Measurements from ENCODE around the gene TUFT1. TPM values are rescaled to one million over a fixed set of nuclear protein-coding genes. Genes with fewer than 3 reads are reported as not detected.
A peak's percentile ranks its signal among the peaks of the same experiment; 100 is the strongest.
"Not testable (repeated sequence)": the region's sequence is repeated elsewhere in the genome, so short reads cannot be mapped to it uniquely, and the experiment has no call there.

TUFT1 gene
- total and polyA plus RNA-seq, 2 donors from 2014 or later: 8.9 to 12.9 TPM

DNA sequence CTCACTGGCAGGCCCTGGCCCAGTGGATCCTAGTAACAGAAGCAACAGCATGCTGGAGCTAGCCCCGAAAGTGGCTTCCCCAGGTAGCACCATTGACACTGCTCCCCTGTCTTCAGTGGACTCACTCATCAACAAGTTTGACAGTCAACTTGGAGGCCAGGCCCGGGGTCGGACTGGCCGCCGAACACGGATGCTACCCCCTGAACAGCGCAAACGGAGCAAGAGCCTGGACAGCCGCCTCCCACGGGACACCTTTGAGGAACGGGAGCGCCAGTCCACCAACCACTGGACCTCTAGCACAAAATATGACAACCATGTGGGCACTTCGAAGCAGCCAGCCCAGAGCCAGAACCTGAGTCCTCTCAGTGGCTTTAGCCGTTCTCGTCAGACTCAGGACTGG lies 21.2 kb upstream of the TUFT1 start:
- intact Hi-C loops (cut with DNase I): no loop called here
- H3K9me3 ChIP-seq (ENCODE audit: control insufficient read depth in 2 of 3, insufficient read depth in 1 of 3, low read length in 3 of 3): no peaks in the 10 kb centered on the region
- peaks cover 0 to 14% (median 0%) of the 10 kb centered on the region in 3 donors for H3K36me3 ChIP-seq (ENCODE audit: control insufficient read depth in 2 of 3, insufficient read depth in 3 of 3, low read length in 3 of 3)
- peak overlapping the region; percentile 34 to 36 for H3K27ac ChIP-seq (ENCODE audit: low read depth in 2 of 2, low read length in 2 of 2)
- H3K27me3 ChIP-seq (ENCODE audit: control insufficient read depth, insufficient read depth, low read length): no peaks in the 10 kb centered on the region
- FAIRE-seq (no peak), DNase-seq (no peak)
- H3K4me3 ChIP-seq (ENCODE audit: low read length in 3 of 3): no peak overlapping the region
- H3K9ac ChIP-seq (ENCODE audit: low read length in 3 of 3): no peak overlapping the region
- peaks cover 5 to 25% (median 12%) of the 10 kb centered on the region in 3 donors for H3K4me1 ChIP-seq (ENCODE audit: control insufficient read depth in 2 of 3, insufficient read depth in 2 of 3, low read depth in 1 of 3, low read length in 3 of 3)
- TF ChIP-seq, protein P1, sequence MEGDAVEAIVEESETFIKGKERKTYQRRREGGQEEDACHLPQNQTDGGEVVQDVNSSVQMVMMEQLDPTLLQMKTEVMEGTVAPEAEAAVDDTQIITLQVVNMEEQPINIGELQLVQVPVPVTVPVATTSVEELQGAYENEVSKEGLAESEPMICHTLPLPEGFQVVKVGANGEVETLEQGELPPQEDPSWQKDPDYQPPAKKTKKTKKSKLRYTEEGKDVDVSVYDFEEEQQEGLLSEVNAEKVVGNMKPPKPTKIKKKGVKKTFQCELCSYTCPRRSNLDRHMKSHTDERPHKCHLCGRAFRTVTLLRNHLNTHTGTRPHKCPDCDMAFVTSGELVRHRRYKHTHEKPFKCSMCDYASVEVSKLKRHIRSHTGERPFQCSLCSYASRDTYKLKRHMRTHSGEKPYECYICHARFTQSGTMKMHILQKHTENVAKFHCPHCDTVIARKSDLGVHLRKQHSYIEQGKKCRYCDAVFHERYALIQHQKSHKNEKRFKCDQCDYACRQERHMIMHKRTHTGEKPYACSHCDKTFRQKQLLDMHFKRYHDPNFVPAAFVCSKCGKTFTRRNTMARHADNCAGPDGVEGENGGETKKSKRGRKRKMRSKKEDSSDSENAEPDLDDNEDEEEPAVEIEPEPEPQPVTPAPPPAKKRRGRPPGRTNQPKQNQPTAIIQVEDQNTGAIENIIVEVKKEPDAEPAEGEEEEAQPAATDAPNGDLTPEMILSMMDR (IDR thresholded peaks at IDR 0.05; ENCODE audit: borderline replicate concordance, extremely low read depth, insufficient read depth): no peak

DNA sequence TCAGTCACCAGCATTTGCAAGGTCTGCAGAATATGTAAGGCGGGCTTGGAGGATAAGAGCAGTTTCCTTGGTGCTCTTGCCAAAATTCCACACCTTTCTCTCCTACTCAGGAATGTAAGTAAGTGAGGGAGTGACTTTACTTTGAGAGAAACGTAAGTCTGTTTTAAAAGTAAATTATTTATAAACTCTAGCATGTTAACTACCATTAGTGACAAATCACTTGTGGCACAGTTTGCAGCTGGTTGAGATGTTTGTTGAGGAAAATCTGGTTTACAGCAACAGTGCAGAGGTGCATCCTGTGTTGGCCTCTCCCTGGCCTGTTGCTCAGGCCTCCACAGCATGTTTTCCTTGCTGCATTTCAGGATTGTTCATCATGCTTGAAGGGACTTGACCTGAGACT lies 20.4 kb upstream of the TUFT1 start:
- no peaks in the 10 kb centered on the region for H3K9me3 ChIP-seq (ENCODE audit: control insufficient read depth in 2 of 3, insufficient read depth in 1 of 3, low read length in 3 of 3)
- peaks cover 2 to 18% (median 15%) of the 10 kb centered on the region in 3 donors for H3K4me1 ChIP-seq (ENCODE audit: control insufficient read depth in 2 of 3, insufficient read depth in 2 of 3, low read depth in 1 of 3, low read length in 3 of 3)
- no peak for FAIRE-seq
- no peaks in the 10 kb centered on the region for H3K27me3 ChIP-seq (ENCODE audit: control insufficient read depth, insufficient read depth, low read length)
- H3K4me3 ChIP-seq (ENCODE audit: low read length in 3 of 3): no peak overlapping the region
- intact Hi-C loops (cut with DNase I): no loop called here
- no peak overlapping the region for H3K9ac ChIP-seq (ENCODE audit: low read length in 3 of 3)
- peak in 3 of 5 donors; percentile 42 to 80 (median 60) for DNase-seq
- H3K36me3 ChIP-seq (ENCODE audit: control insufficient read depth in 2 of 3, insufficient read depth in 3 of 3, low read length in 3 of 3): peaks cover 0 to 18% (median 0%) of the 10 kb centered on the region in 3 donors
- H3K27ac ChIP-seq (ENCODE audit: low read depth in 2 of 2, low read length in 2 of 2): peak overlapping the region; percentile 34 to 36
- TF ChIP-seq, protein P1 (IDR thresholded peaks at IDR 0.05; ENCODE audit: borderline replicate concordance, extremely low read depth, insufficient read depth): no peak

DNA sequence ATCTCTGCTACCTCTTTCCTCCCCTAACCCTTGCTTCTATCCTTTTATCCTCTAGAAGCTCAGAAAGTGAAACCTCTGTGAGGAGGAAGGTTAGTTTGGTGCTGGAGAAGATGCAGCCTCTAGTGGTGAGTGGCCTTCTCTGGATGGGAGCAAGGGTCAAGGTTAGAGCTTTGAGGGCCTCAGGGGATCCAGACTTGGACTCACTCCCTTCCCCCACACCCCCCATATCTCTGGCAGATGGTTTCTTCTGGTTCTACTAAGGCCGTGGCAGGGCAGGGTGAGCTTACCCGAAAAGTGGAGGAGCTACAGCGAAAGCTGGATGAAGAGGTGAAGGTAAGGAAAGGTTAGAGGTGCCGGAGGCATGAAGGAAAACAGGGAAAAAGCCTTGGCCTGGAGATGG lies 19.8 kb upstream of the TUFT1 start:
- no peak for FAIRE-seq
- H3K27ac ChIP-seq (ENCODE audit: low read depth in 2 of 2, low read length in 2 of 2): no peak overlapping the region
- H3K27me3 ChIP-seq (ENCODE audit: control insufficient read depth, insufficient read depth, low read length): no peaks in the 10 kb centered on the region
- H3K36me3 ChIP-seq (ENCODE audit: control insufficient read depth in 2 of 3, insufficient read depth in 3 of 3, low read length in 3 of 3): peaks cover 0 to 22% (median 0%) of the 10 kb centered on the region in 3 donors
- H3K4me1 ChIP-seq (ENCODE audit: control insufficient read depth in 2 of 3, insufficient read depth in 2 of 3, low read depth in 1 of 3, low read length in 3 of 3): peaks cover 2 to 17% (median 15%) of the 10 kb centered on the region in 3 donors
- DNase-seq: peak in 1 of 5 donors; percentile 12
- intact Hi-C loops (cut with DNase I): no loop called here
- H3K9me3 ChIP-seq (ENCODE audit: control insufficient read depth in 2 of 3, insufficient read depth in 1 of 3, low read length in 3 of 3): no peaks in the 10 kb centered on the region
- peak overlapping the region in 1 of 3 donors; percentile 16 for H3K9ac ChIP-seq (ENCODE audit: low read length in 3 of 3)
- TF ChIP-seq, protein P1 (IDR thresholded peaks at IDR 0.05; ENCODE audit: borderline replicate concordance, extremely low read depth, insufficient read depth): no peak
- no peak overlapping the region for H3K4me3 ChIP-seq (ENCODE audit: low read length in 3 of 3)

DNA sequence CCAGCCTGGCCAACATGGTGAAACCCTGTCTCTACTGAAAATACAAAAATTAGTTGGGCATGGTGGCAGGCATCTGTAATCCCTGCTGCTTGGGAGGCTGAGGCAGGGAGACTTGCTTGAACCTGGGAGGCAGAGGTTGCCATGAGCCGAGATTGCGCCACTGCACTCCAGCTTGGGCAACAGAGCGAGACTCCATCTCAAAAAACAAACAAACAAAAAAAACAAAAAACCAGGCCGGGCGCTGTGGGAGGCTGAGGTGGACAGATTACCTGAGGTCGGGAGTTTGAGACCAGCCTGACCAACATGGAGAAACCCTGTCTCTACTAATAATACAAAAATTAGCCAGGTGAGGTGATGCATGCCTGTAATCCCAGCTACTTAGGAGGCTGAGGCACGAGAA lies 17.7 kb upstream of the TUFT1 start:
- peaks cover 0 to 32% (median 0%) of the 10 kb centered on the region in 3 donors for H3K36me3 ChIP-seq (ENCODE audit: control insufficient read depth in 2 of 3, insufficient read depth in 3 of 3, low read length in 3 of 3)
- H3K27ac ChIP-seq (ENCODE audit: low read depth in 2 of 2, low read length in 2 of 2); intact Hi-C loops (cut with DNase I); FAIRE-seq; H3K9ac ChIP-seq (ENCODE audit: low read length in 3 of 3); H3K9me3 ChIP-seq (ENCODE audit: control insufficient read depth in 2 of 3, insufficient read depth in 1 of 3, low read length in 3 of 3); H3K4me3 ChIP-seq (ENCODE audit: low read length in 3 of 3); H3K27me3 ChIP-seq (ENCODE audit: control insufficient read depth, insufficient read depth, low read length); DNase-seq: not testable (repeated sequence)
- H3K4me1 ChIP-seq (ENCODE audit: control insufficient read depth in 2 of 3, insufficient read depth in 2 of 3, low read depth in 1 of 3, low read length in 3 of 3): peaks cover 2 to 15% (median 14%) of the 10 kb centered on the region in 3 donors
